DND-41 (cell line): ENCODE results near the gene NUDT9.
"Not testable (repeated sequence)": the region's sequence is repeated elsewhere in the genome, so short reads cannot be mapped to it uniquely, and the experiment has no call there.

Source experiments
- ATAC-seq: fragments of 200-7000 bp; cut with Tn5 transposase; 3 replicates; pipeline ENCODE4 v1.9.1; 2021; ENCODE audit warnings: low read depth; ENCODE audit not compliant: insufficient read depth
- DNase-seq: peaks from one replicate; pipeline ENCODE4 v3.0.0-alpha.2; 2020
- H2AFZ ChIP-seq: 2 replicates; pipeline ENCODE4 v1.6.0; 2012; ENCODE audit warnings: low read depth, low read length
- H3K27ac ChIP-seq: 2 replicates; pipeline ENCODE4 v1.5.1; 2012; ENCODE audit warnings: low read length, inconsistent platforms
- H3K27me3 ChIP-seq: fragments of 200-600 bp; sonication (generic); 2 replicates; pipeline ENCODE4 v1.6.0; 2012; ENCODE audit warnings: low read length, mild to moderate bottlenecking, inconsistent platforms; ENCODE audit not compliant: insufficient read depth, poor library complexity
- H3K36me3 ChIP-seq: 2 replicates; pipeline ENCODE4 v1.5.1; 2012; ENCODE audit warnings: low read length, inconsistent platforms; ENCODE audit not compliant: insufficient read depth
- H3K4me1 ChIP-seq: 2 replicates; pipeline ENCODE4 v1.5.1; 2012; ENCODE audit warnings: mild to moderate bottlenecking, low read length; ENCODE audit not compliant: insufficient read depth
- H3K4me2 ChIP-seq: 2 replicates; pipeline ENCODE4 v1.6.0; 2012; ENCODE audit warnings: mild to moderate bottlenecking, moderate library complexity, low read length, inconsistent platforms; ENCODE audit not compliant: insufficient read depth
- H3K4me3 ChIP-seq, 2 experiments: fragments of 200-600 bp in 1 of 2; shearing (Covaris generic) in 1 of 2; 2 replicates each; pipeline ENCODE4 v1.5.1; 2012 to 2016; ENCODE audit warnings: inconsistent platforms in 2 of 2, low read length in 2 of 2, mild to moderate bottlenecking in 2 of 2, low read depth in 1 of 2, moderate library complexity in 1 of 2
- H3K79me2 ChIP-seq: 2 replicates; pipeline ENCODE4 v1.6.0; 2012; ENCODE audit warnings: low read length, inconsistent platforms; ENCODE audit not compliant: insufficient read depth
- H3K9ac ChIP-seq: 2 replicates; pipeline ENCODE4 v1.6.0; 2012; ENCODE audit warnings: low read depth, mild to moderate bottlenecking, inconsistent platforms, low read length, moderate library complexity
- H3K9me3 ChIP-seq: 2 replicates; pipeline ENCODE4 v1.5.1; 2012; ENCODE audit warnings: low read length, moderate library complexity, mild to moderate bottlenecking, inconsistent platforms; ENCODE audit not compliant: insufficient read depth, severe bottlenecking
- H4K20me1 ChIP-seq: 2 replicates; pipeline ENCODE4 v1.6.0; 2012; ENCODE audit warnings: low read length; ENCODE audit not compliant: insufficient read depth
- EZH2 ChIP-seq: IDR thresholded peaks from 3 replicates; pipeline ENCODE4 v1.6.1; 2012; ENCODE audit warnings: borderline replicate concordance, low read depth, mild to moderate bottlenecking, moderate library complexity, low read length, inconsistent platforms; ENCODE audit not compliant: severe bottlenecking
- TF ChIP-seq, protein P1 (sequence below): IDR thresholded peaks from 2 replicates; pipeline ENCODE4 v1.5.1; 2012; ENCODE audit warnings: borderline replicate concordance, low read length, moderate library complexity, mild to moderate bottlenecking; ENCODE audit not compliant: poor library complexity, severe bottlenecking; ENCODE audit errors: extremely low read depth

Gene NUDT9

DNA sequence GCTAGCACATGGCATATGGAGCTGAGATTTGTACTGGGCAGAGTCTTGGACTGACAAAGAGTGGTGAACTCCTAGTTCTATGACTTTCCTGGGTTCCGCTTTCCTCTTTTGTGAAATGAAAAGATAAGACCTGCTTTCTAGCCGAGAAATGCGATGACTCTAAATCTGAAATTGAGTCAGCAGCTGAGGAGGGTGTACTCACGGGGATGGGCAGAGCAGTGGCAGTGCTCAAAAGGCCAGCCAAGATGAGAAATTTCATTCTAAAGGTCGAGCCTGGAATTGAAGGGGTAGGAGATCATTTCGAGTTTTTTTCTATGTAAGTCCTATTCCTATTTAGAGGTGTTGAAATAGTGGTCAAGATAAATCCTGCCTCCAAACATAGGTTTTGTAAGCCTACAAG is 47.0 kb downstream of the NUDT9 start:
- DNase-seq, result no peak
- Histone ChIP-seq H3K27me3 (no peaks in the 10 kb centered on the region), H3K9me3 (no peaks in the 10 kb centered on the region), H4K20me1 (no peaks in the 10 kb centered on the region), H3K36me3 (no peaks in the 10 kb centered on the region), H3K79me2 (no peaks in the 10 kb centered on the region), H3K27ac (no peak overlapping the region), H3K4me2 (no peak overlapping the region), H3K4me3 (no peak overlapping the region), H2AFZ (no peak overlapping the region), H3K4me1 (no peaks in the 10 kb centered on the region), H3K9ac (no peak overlapping the region)
- ATAC-seq, result no peak
- TF ChIP-seq, protein P1, sequence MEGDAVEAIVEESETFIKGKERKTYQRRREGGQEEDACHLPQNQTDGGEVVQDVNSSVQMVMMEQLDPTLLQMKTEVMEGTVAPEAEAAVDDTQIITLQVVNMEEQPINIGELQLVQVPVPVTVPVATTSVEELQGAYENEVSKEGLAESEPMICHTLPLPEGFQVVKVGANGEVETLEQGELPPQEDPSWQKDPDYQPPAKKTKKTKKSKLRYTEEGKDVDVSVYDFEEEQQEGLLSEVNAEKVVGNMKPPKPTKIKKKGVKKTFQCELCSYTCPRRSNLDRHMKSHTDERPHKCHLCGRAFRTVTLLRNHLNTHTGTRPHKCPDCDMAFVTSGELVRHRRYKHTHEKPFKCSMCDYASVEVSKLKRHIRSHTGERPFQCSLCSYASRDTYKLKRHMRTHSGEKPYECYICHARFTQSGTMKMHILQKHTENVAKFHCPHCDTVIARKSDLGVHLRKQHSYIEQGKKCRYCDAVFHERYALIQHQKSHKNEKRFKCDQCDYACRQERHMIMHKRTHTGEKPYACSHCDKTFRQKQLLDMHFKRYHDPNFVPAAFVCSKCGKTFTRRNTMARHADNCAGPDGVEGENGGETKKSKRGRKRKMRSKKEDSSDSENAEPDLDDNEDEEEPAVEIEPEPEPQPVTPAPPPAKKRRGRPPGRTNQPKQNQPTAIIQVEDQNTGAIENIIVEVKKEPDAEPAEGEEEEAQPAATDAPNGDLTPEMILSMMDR, result no peak
- TF ChIP-seq EZH2, result no peak

DNA sequence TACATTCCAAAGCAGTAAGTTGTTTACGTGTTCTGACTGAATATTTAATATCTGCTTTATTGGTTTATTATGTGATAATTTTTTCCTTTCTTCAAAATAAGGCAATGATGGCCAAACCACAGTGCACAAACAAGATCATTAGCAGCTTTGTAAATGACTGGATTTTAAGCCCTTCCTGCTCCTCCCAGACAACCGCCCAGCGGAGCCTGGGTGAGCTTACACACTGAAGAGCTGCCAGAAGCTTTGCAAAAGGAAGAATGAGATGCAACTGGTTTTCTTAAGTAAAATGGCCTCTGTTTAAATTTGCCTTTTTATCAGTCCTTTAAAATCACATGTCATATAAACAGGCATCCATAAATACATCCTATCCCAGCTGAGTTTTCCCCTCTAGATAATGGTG is 54.6 kb downstream of the NUDT9 start:
- Histone ChIP-seq H2AFZ (no peak overlapping the region), H3K4me2 (no peak overlapping the region), H3K27ac (no peak overlapping the region), H3K9ac (no peak overlapping the region), H3K4me1 (no peaks in the 10 kb centered on the region), H3K27me3 (no peaks in the 10 kb centered on the region), H3K79me2 (no peaks in the 10 kb centered on the region), H3K4me3 (no peak overlapping the region), H4K20me1 (no peaks in the 10 kb centered on the region), H3K9me3 (no peaks in the 10 kb centered on the region), H3K36me3 (no peaks in the 10 kb centered on the region)
- no peak for TF ChIP-seq EZH2
- TF ChIP-seq, protein P1, result no peak
- DNase-seq (no peak), ATAC-seq (no peak)

DNA sequence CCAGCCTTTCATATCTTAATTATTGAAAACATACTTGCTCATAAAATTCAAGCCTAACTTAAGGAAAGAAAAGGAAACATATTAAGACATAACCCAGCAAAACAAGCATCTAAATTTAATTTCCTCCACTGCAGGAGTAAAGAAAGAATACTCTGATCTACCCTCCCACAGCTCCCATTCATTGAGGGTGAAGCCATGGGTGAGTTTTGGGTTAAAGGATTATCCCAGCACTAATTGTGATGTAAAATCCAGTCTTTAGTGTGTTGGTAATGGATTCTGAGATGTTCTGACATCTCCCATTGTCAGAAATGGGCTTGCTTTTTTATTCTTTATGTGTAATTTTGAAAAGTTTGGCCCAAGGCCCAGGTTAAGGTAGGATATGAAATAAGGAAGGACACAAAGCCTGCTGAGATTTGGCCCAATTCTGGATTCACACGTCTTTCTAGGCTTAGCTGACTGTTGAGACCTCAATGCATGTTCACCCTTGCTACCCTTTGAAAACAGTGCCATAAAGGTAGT is 56.4 kb downstream of the NUDT9 start:
- H3K9me3 ChIP-seq, result no peaks in the 10 kb centered on the region
- H3K4me1 ChIP-seq, result no peaks in the 10 kb centered on the region
- no peak overlapping the region for H3K27ac ChIP-seq
- H4K20me1 ChIP-seq, result no peaks in the 10 kb centered on the region
- no peak overlapping the region for H3K9ac ChIP-seq
- no peak for ATAC-seq
- TF ChIP-seq, protein P1, result no peak
- TF ChIP-seq EZH2, result no peak
- no peak for DNase-seq
- H3K27me3 ChIP-seq, result no peaks in the 10 kb centered on the region
- H3K79me2 ChIP-seq, result no peaks in the 10 kb centered on the region
- no peak overlapping the region for H3K4me3 ChIP-seq
- no peak overlapping the region for H2AFZ ChIP-seq
- no peaks in the 10 kb centered on the region for H3K36me3 ChIP-seq
- no peak overlapping the region for H3K4me2 ChIP-seq

GRCh38 chr4:87481377-87481776 is 59.0 kb downstream of the NUDT9 start:
- no peak overlapping the region for H3K9ac ChIP-seq
- H3K27ac ChIP-seq, result no peak overlapping the region
- no peaks in the 10 kb centered on the region for H3K27me3 ChIP-seq
- no peaks in the 10 kb centered on the region for H3K36me3 ChIP-seq
- no peak for ATAC-seq
- no peaks in the 10 kb centered on the region for H3K79me2 ChIP-seq
- H3K4me2 ChIP-seq, result no peak overlapping the region
- DNase-seq, result no peak
- TF ChIP-seq, protein P1, result no peak
- no peak for TF ChIP-seq EZH2
- H2AFZ ChIP-seq, result no peak overlapping the region
- no peak overlapping the region for H3K4me3 ChIP-seq
- H3K9me3 ChIP-seq, result no peaks in the 10 kb centered on the region
- H3K4me1 ChIP-seq, result no peaks in the 10 kb centered on the region
- H4K20me1 ChIP-seq, result no peaks in the 10 kb centered on the region

DNA sequence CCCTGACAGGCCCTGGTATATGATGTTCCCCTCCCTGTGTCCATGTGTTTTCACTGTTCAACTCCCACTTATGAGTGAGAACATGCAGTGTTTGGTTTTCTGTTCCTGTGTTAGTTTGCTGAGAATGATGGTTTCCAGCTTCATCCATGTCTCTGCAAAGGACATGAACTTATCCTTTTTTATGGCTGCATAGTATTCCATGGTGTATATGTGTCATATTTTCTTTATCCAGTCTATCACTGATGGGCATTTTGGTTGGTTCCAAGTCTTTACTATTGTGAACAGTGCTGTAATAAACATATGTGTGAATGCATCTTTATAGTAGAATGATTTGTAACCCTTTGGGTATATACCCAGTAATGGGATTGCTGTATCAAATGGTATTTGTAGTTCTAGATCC is 60.9 kb downstream of the NUDT9 start:
- ATAC-seq, H3K27me3 ChIP-seq, H3K9me3 ChIP-seq, H3K36me3 ChIP-seq, H3K9ac ChIP-seq, H3K4me1 ChIP-seq, DNase-seq, H3K79me2 ChIP-seq, H2AFZ ChIP-seq, H4K20me1 ChIP-seq, H3K4me2 ChIP-seq, H3K27ac ChIP-seq, H3K4me3 ChIP-seq: not testable (repeated sequence)
